GM23338 (cell line): ENCODE data around the gene MARCKSL1. TPM values are rescaled to one million over a fixed set of nuclear protein-coding genes. Genes with fewer than 3 reads are reported as not detected.

ENCODE experiments used
- ATAC-seq: fragments of 200-7000 bp; cut with Tn5 transposase; 3 replicates; pipeline ENCODE4 v1.9.1; 2020
- DNase-seq: peaks from one replicate; pipeline ENCODE4 v3.0.0-alpha.2; 2015; ENCODE audit warnings: low spot score
- H2AFZ ChIP-seq: fragments of 200-600 bp; sonication (generic); 2 replicates; pipeline ENCODE4 v1.8.0; 2016; ENCODE audit warnings: antibody characterized with exemption, mild to moderate bottlenecking, moderate library complexity
- H3F3A ChIP-seq: fragments of 200-600 bp; sonication (generic); replicated peaks from 2 replicates; pipeline ENCODE4 v1.8.0; 2017; ENCODE audit warnings: antibody characterized with exemption, mixed run types, low read depth
- H3K27ac ChIP-seq: fragments of 200-600 bp; sonication (generic); 2 replicates; pipeline ENCODE4 v1.6.1; 2016; ENCODE audit warnings: low read depth
- H3K27me3 ChIP-seq: fragments of 200-600 bp; sonication (generic); 2 replicates; pipeline ENCODE4 v1.8.0; 2016; ENCODE audit warnings: mild to moderate bottlenecking, mixed run types, moderate library complexity; ENCODE audit not compliant: insufficient read depth
- H3K36me3 ChIP-seq: fragments of 200-600 bp; sonication (generic); 2 replicates; pipeline ENCODE4 v1.8.0; 2016; ENCODE audit warnings: mild to moderate bottlenecking; ENCODE audit not compliant: insufficient read depth
- H3K4me1 ChIP-seq: fragments of 200-600 bp; sonication (generic); 2 replicates; pipeline ENCODE4 v1.8.0; 2016; ENCODE audit warnings: mild to moderate bottlenecking, moderate library complexity; ENCODE audit not compliant: insufficient read depth
- H3K4me2 ChIP-seq: fragments of 200-600 bp; sonication (generic); 2 replicates; pipeline ENCODE4 v1.7.1; 2017; ENCODE audit warnings: mixed run types
- H3K4me3 ChIP-seq: fragments of 200-600 bp; sonication (generic); 2 replicates; pipeline ENCODE4 v1.6.1; 2016; ENCODE audit warnings: mixed run types
- H3K79me2 ChIP-seq: fragments of 200-600 bp; sonication (generic); replicated peaks from 2 replicates; pipeline ENCODE4 v1.8.0; 2017; ENCODE audit warnings: mild to moderate bottlenecking; ENCODE audit not compliant: insufficient read depth
- H3K9me2 ChIP-seq: fragments of 200-600 bp; sonication (generic); 2 replicates; pipeline ENCODE4 v1.8.0; 2017; ENCODE audit not compliant: insufficient read depth
- H4K20me1 ChIP-seq: fragments of 200-600 bp; sonication (generic); replicated peaks from 2 replicates; pipeline ENCODE4 v1.8.0; 2017; ENCODE audit warnings: mild to moderate bottlenecking; ENCODE audit not compliant: insufficient read depth
- H3K27ac Mint-ChIP-seq: 2 replicates; pipeline ENCODE4 v1.8.0; 2020; ENCODE audit warnings: inconsistent platforms, mild to moderate bottlenecking, moderate library complexity, mixed read lengths
- H3K27me3 Mint-ChIP-seq: 3 replicates; pipeline ENCODE4 v1.8.0; 2022; ENCODE audit warnings: low read depth, mild to moderate bottlenecking, moderate library complexity, mixed read lengths, inconsistent platforms; ENCODE audit not compliant: insufficient read depth, poor library complexity
- H3K36me3 Mint-ChIP-seq: 3 replicates; pipeline ENCODE4 v1.8.0; 2021; ENCODE audit warnings: low read depth, mild to moderate bottlenecking, inconsistent platforms, moderate library complexity, mixed read lengths
- H3K4me1 Mint-ChIP-seq: 3 replicates; pipeline ENCODE4 v1.8.0; 2020; ENCODE audit warnings: mild to moderate bottlenecking, inconsistent platforms, mixed read lengths
- H3K4me3 Mint-ChIP-seq: 3 replicates; pipeline ENCODE4 v1.8.0; 2021; ENCODE audit warnings: moderate library complexity, mild to moderate bottlenecking, inconsistent platforms, mixed read lengths
- H3K9me3 Mint-ChIP-seq: 3 replicates; pipeline ENCODE4 v1.8.0; 2020; ENCODE audit warnings: moderate library complexity, mild to moderate bottlenecking, inconsistent platforms, mixed read lengths
- CREB1 ChIP-seq: fragments of 250-450 bp; sonication (Bioruptor Pico); IDR thresholded peaks from 2 replicates; pipeline ENCODE4 v1.5.0; 2020; ENCODE audit warnings: low read depth, mild to moderate bottlenecking, moderate library complexity
- EZH2phosphoT487 ChIP-seq: fragments of 200-600 bp; sonication (generic); IDR thresholded peaks from one replicate; pipeline ENCODE4 v1.8.1; 2018; ENCODE audit warnings: antibody characterized with exemption; ENCODE audit not compliant: unreplicated experiment
- JUNB ChIP-seq: IDR thresholded peaks from one replicate; pipeline ENCODE4 v1.6.1; 2016; ENCODE audit warnings: antibody characterized with exemption; ENCODE audit not compliant: unreplicated experiment
- POLR2AphosphoS5 ChIP-seq: IDR thresholded peaks from 2 replicates; pipeline ENCODE4 v1.6.1; 2016; ENCODE audit warnings: antibody characterized with exemption, low read depth
- polyA plus RNA-seq: library from polyadenylated mRNA; unstranded; fragments of >200 nt; fragmentation: Nextera tagmentation; extraction: Ambion mirVana; gene quantifications from 2 replicates; pipeline ENCODE4 v1.2.1, GENCODE V29; 2016
- total RNA-seq: library from RNA; depleted of rRNA; stranded (reverse); fragments of >200 nt; shearing (Covaris generic); gene quantifications from 2 replicates; pipeline ENCODE4 v1.2.3, GENCODE V29; 2014
- TF ChIP-seq, protein P1 (sequence below): IDR thresholded peaks from 2 replicates; pipeline ENCODE4 v1.6.1; 2016; ENCODE audit warnings: antibody characterized with exemption
- TF ChIP-seq, protein P2 (sequence below): fragments of 250-450 bp; sonication (Bioruptor Pico); IDR thresholded peaks from 2 replicates; pipeline ENCODE4 v1.5.0; 2020; ENCODE audit warnings: mild to moderate bottlenecking, moderate library complexity

Gene MARCKSL1
- total and polyA plus RNA-seq, 2 experiments from 2014 or later: 329 to 553 TPM

DNA sequence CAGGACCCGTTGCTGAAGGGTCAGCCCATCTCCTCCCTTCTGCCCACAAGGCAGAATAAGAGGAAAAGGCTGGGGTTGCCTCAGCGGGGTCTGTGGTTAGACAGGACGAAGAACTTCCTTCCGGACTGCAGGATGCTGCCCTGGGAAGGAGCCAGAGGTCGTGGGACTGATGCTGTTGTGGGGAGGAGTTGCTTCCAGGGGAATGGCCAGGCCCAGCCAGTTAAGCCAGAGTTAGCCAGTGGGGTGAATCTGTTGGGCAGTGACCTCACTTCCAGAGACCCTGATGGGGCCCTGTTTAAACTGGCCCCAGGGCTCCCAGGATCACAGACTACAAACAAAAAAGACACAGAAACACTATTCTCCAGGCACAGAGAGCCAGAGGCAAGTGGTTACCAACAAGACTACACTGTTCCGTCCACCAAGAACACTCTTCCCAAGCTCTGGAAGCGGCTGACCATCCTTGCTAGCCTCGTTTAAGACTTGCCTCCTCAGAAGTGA lies 13.2 kb upstream of the MARCKSL1 start:
- Histone ChIP-seq H3K36me3 (no peaks in the 10 kb centered on the region), H3K9me2 (peaks cover 10% of the 10 kb centered on the region; the same call in 1 of the 2 replicates), H3K4me2 (no peak overlapping the region), H3F3A (peaks cover 10% of the 10 kb centered on the region; the same call in 1 of the 2 replicates), H3K27ac (no peak overlapping the region), H3K27me3 (peaks cover 17% of the 10 kb centered on the region), H2AFZ (no peak overlapping the region), H3K79me2 (no peaks in the 10 kb centered on the region), H3K4me3 (no peak overlapping the region), H4K20me1 (no peaks in the 10 kb centered on the region), H3K4me1 (no peaks in the 10 kb centered on the region; the same call in 1 of the 2 replicates)
- TF ChIP-seq, protein P1, sequence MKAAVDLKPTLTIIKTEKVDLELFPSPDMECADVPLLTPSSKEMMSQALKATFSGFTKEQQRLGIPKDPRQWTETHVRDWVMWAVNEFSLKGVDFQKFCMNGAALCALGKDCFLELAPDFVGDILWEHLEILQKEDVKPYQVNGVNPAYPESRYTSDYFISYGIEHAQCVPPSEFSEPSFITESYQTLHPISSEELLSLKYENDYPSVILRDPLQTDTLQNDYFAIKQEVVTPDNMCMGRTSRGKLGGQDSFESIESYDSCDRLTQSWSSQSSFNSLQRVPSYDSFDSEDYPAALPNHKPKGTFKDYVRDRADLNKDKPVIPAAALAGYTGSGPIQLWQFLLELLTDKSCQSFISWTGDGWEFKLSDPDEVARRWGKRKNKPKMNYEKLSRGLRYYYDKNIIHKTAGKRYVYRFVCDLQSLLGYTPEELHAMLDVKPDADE: no peak
- TF ChIP-seq, protein P2, sequence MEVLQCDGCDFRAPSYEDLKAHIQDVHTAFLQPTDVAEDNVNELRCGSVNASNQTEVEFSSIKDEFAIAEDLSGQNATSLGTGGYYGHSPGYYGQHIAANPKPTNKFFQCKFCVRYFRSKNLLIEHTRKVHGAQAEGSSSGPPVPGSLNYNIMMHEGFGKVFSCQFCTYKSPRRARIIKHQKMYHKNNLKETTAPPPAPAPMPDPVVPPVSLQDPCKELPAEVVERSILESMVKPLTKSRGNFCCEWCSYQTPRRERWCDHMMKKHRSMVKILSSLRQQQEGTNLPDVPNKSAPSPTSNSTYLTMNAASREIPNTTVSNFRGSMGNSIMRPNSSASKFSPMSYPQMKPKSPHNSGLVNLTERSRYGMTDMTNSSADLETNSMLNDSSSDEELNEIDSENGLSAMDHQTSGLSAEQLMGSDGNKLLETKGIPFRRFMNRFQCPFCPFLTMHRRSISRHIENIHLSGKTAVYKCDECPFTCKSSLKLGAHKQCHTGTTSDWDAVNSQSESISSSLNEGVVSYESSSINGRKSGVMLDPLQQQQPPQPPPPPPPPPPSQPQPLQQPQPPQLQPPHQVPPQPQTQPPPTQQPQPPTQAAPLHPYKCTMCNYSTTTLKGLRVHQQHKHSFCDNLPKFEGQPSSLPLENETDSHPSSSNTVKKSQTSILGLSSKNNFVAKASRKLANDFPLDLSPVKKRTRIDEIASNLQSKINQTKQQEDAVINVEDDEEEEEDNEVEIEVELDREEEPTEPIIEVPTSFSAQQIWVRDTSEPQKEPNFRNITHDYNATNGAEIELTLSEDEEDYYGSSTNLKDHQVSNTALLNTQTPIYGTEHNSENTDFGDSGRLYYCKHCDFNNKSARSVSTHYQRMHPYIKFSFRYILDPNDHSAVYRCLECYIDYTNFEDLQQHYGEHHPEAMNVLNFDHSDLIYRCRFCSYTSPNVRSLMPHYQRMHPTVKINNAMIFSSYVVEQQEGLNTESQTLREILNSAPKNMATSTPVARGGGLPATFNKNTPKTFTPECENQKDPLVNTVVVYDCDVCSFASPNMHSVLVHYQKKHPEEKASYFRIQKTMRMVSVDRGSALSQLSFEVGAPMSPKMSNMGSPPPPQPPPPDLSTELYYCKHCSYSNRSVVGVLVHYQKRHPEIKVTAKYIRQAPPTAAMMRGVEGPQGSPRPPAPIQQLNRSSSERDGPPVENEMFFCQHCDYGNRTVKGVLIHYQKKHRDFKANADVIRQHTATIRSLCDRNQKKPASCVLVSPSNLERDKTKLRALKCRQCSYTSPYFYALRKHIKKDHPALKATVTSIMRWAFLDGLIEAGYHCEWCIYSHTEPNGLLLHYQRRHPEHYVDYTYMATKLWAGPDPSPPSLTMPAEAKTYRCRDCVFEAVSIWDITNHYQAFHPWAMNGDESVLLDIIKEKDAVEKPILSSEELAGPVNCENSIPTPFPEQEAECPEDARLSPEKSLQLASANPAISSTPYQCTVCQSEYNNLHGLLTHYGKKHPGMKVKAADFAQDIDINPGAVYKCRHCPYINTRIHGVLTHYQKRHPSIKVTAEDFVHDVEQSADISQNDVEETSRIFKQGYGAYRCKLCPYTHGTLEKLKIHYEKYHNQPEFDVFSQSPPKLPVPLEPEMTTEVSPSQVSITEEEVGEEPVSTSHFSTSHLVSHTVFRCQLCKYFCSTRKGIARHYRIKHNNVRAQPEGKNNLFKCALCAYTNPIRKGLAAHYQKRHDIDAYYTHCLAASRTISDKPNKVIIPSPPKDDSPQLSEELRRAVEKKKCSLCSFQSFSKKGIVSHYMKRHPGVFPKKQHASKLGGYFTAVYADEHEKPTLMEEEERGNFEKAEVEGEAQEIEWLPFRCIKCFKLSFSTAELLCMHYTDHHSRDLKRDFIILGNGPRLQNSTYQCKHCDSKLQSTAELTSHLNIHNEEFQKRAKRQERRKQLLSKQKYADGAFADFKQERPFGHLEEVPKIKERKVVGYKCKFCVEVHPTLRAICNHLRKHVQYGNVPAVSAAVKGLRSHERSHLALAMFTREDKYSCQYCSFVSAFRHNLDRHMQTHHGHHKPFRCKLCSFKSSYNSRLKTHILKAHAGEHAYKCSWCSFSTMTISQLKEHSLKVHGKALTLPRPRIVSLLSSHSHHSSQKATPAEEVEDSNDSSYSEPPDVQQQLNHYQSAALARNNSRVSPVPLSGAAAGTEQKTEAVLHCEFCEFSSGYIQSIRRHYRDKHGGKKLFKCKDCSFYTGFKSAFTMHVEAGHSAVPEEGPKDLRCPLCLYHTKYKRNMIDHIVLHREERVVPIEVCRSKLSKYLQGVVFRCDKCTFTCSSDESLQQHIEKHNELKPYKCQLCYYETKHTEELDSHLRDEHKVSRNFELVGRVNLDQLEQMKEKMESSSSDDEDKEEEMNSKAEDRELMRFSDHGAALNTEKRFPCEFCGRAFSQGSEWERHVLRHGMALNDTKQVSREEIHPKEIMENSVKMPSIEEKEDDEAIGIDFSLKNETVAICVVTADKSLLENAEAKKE: no peak
- no peak for TF ChIP-seq EZH2phosphoT487
- TF ChIP-seq JUNB: no peak
- TF ChIP-seq POLR2AphosphoS5: no peak
- no peak for TF ChIP-seq CREB1 (CRISPR knock-in tag)
- peaks cover 18% of the 10 kb centered on the region for H3K4me1 Mint-ChIP-seq
- peaks cover 7% of the 10 kb centered on the region for H3K36me3 Mint-ChIP-seq
- no peak overlapping the region for H3K27ac Mint-ChIP-seq
- peaks cover 18% of the 10 kb centered on the region for H3K9me3 Mint-ChIP-seq
- DNase-seq (no peak), ATAC-seq (no peak)
- H3K4me3 Mint-ChIP-seq: no peak overlapping the region; the same call in 2 of the 3 replicates
- peaks cover 27% of the 10 kb centered on the region for H3K27me3 Mint-ChIP-seq
